HEK293 (cell line): ENCODE results near the gene TTC39C.

Source experiments
- CTCF ChIA-PET: fragments of 350-600 bp; formaldehyde crosslinking; extraction: SDS; loops from one replicate; lab custom pipeline; 2021; ENCODE audit warnings: antibody characterized with exemption; lab: Yijun Ruan, JAX
- POLR2A ChIA-PET: fragments of 300-600 bp; formaldehyde crosslinking; extraction: SDS; loops from one replicate; lab custom pipeline; 2020; ENCODE audit warnings: antibody characterized with exemption, inconsistent platforms; lab: Yijun Ruan, JAX
- H3K27ac ChIP-seq: fragments of 200-500 bp; sonication (Bioruptor generic); 2 replicates; pipeline ENCODE4 v1.5.1; 2014; ENCODE audit warnings: low read depth, low read length, control low read depth, inconsistent platforms; ENCODE audit errors: extremely low read depth
- H3K36me3 ChIP-seq, 2 experiments: fragments of 200-500 bp in 1 of 2; sonication (Bioruptor generic) in 1 of 2; 1 replicate in 1 of 2; 2 replicates in 1 of 2; pipeline ENCODE4 v1.5.1; 2014 to 2017; ENCODE audit warnings: inconsistent platforms in 2 of 2, low read length in 2 of 2; ENCODE audit not compliant: control insufficient read depth in 2 of 2, insufficient read depth in 1 of 2
- H3K4me1 ChIP-seq: fragments of 200-500 bp; sonication (Bioruptor generic); 2 replicates; pipeline ENCODE4 v1.5.1; 2014; ENCODE audit warnings: mild to moderate bottlenecking, low read length, inconsistent platforms; ENCODE audit not compliant: control insufficient read depth, insufficient read depth
- H3K4me3 ChIP-seq: 2 replicates; pipeline ENCODE4 v1.5.1; 2011; ENCODE audit warnings: low read depth, mild to moderate bottlenecking, control low read depth, low read length, moderate library complexity
- H3K9me3 ChIP-seq: fragments of 200-500 bp; sonication (Bioruptor generic); 2 replicates; pipeline ENCODE4 v1.5.1; 2014; ENCODE audit warnings: low read depth, low read length, inconsistent platforms; ENCODE audit not compliant: control insufficient read depth, insufficient read depth
- GFI1B ChIP-seq: fragments of 450-650 bp; formaldehyde crosslinking; IDR thresholded peaks from 2 replicates; pipeline ENCODE4 v1.5.1; 2016; ENCODE audit warnings: missing biosample characterization, missing genetic modification characterization
- KLF16 ChIP-seq: fragments of 450-650 bp; formaldehyde crosslinking; IDR thresholded peaks from 2 replicates; pipeline ENCODE4 v1.5.1; 2017; ENCODE audit warnings: missing biosample characterization, missing genetic modification characterization
- OSR2 ChIP-seq: fragments of 450-650 bp; formaldehyde crosslinking; IDR thresholded peaks from 2 replicates; pipeline ENCODE4 v1.5.1; 2016; ENCODE audit warnings: missing biosample characterization, missing genetic modification characterization
- SP3 ChIP-seq: fragments of 450-650 bp; formaldehyde crosslinking; IDR thresholded peaks from 2 replicates; pipeline ENCODE4 v1.5.1; 2016; ENCODE audit warnings: missing biosample characterization, missing genetic modification characterization
- YY2 ChIP-seq: fragments of 450-650 bp; formaldehyde crosslinking; IDR thresholded peaks from 2 replicates; pipeline ENCODE4 v1.5.1; 2016; ENCODE audit warnings: missing biosample characterization, missing genetic modification characterization
- ZBTB17 ChIP-seq: fragments of 450-650 bp; formaldehyde crosslinking; IDR thresholded peaks from 2 replicates; pipeline ENCODE4 v1.5.1; 2016; ENCODE audit warnings: missing biosample characterization, missing genetic modification characterization
- ZBTB8A ChIP-seq: fragments of 450-650 bp; formaldehyde crosslinking; IDR thresholded peaks from 2 replicates; pipeline ENCODE4 v1.5.1; 2016; ENCODE audit warnings: missing biosample characterization, missing genetic modification characterization
- ZFHX2 ChIP-seq: fragments of 450-650 bp; formaldehyde crosslinking; conservative IDR thresholded peaks from 2 replicates; pipeline ENCODE4 v1.5.1; 2016; ENCODE audit warnings: missing biosample characterization, missing genetic modification characterization
- ZFP37 ChIP-seq: fragments of 450-650 bp; formaldehyde crosslinking; IDR thresholded peaks from 2 replicates; pipeline ENCODE4 v1.5.1; 2016; ENCODE audit warnings: missing biosample characterization, missing genetic modification characterization
- ZNF132 ChIP-seq: fragments of 450-650 bp; formaldehyde crosslinking; IDR thresholded peaks from 2 replicates; pipeline ENCODE4 v1.5.1; 2017; ENCODE audit warnings: missing biosample characterization, missing genetic modification characterization, borderline replicate concordance
- ZNF138 ChIP-seq: fragments of 450-650 bp; formaldehyde crosslinking; IDR thresholded peaks from 2 replicates; pipeline ENCODE4 v1.5.1; 2016; ENCODE audit warnings: missing biosample characterization, missing genetic modification characterization, borderline replicate concordance
- ZNF423 ChIP-seq: fragments of 450-650 bp; formaldehyde crosslinking; IDR thresholded peaks from 2 replicates; pipeline ENCODE4 v1.5.1; 2016; ENCODE audit warnings: missing biosample characterization, missing genetic modification characterization
- ZNF433 ChIP-seq: fragments of 450-650 bp; formaldehyde crosslinking; IDR thresholded peaks from 2 replicates; pipeline ENCODE4 v1.5.1; 2016; ENCODE audit warnings: missing biosample characterization, missing genetic modification characterization, low read depth
- ZNF544 ChIP-seq: fragments of 450-650 bp; formaldehyde crosslinking; IDR thresholded peaks from 2 replicates; pipeline ENCODE4 v1.5.0; 2017; ENCODE audit warnings: missing biosample characterization, missing genetic modification characterization
- ZNF549 ChIP-seq: fragments of 450-650 bp; IDR thresholded peaks from 2 replicates; pipeline ENCODE4 v1.5.1; 2018; ENCODE audit warnings: missing biosample characterization, missing genetic modification characterization, mild to moderate bottlenecking, inconsistent platforms, moderate library complexity
- ZNF555 ChIP-seq: fragments of 450-650 bp; formaldehyde crosslinking; conservative IDR thresholded peaks from 2 replicates; pipeline ENCODE4 v1.5.1; 2017; ENCODE audit warnings: missing biosample characterization, mild to moderate bottlenecking, missing genetic modification characterization, inconsistent platforms
- ZNF561 ChIP-seq: fragments of 450-650 bp; IDR thresholded peaks from 2 replicates; pipeline ENCODE4 v1.5.1; 2018; ENCODE audit warnings: missing biosample characterization, missing genetic modification characterization, borderline replicate concordance
- ZNF776 ChIP-seq: fragments of 450-650 bp; formaldehyde crosslinking; IDR thresholded peaks from 2 replicates; pipeline ENCODE4 v1.5.0; 2017; ENCODE audit warnings: missing biosample characterization, missing genetic modification characterization, borderline replicate concordance
- ZNF777 ChIP-seq: fragments of 450-650 bp; formaldehyde crosslinking; IDR thresholded peaks from 2 replicates; pipeline ENCODE4 v1.5.1; 2017; ENCODE audit warnings: missing biosample characterization, missing genetic modification characterization, borderline replicate concordance
- ZNF791 ChIP-seq: fragments of 450-650 bp; formaldehyde crosslinking; IDR thresholded peaks from 2 replicates; pipeline ENCODE4 v1.5.1; 2016; ENCODE audit warnings: missing biosample characterization, missing genetic modification characterization
- ZSCAN16 ChIP-seq: fragments of 450-650 bp; formaldehyde crosslinking; IDR thresholded peaks from 2 replicates; pipeline ENCODE4 v1.5.1; 2016; ENCODE audit warnings: missing biosample characterization, missing genetic modification characterization
- TF ChIP-seq, protein P1 (sequence below): fragments of 450-650 bp; formaldehyde crosslinking; IDR thresholded peaks from 2 replicates; pipeline ENCODE4 v1.5.1; 2016; ENCODE audit warnings: missing biosample characterization, missing genetic modification characterization
- TF ChIP-seq, protein P2 (sequence below): fragments of 450-650 bp; formaldehyde crosslinking; optimal IDR thresholded peaks from 2 replicates; pipeline ENCODE3; 2016; ENCODE audit warnings: missing biosample characterization, mild to moderate bottlenecking, missing genetic modification characterization

Gene TTC39C

DNA sequence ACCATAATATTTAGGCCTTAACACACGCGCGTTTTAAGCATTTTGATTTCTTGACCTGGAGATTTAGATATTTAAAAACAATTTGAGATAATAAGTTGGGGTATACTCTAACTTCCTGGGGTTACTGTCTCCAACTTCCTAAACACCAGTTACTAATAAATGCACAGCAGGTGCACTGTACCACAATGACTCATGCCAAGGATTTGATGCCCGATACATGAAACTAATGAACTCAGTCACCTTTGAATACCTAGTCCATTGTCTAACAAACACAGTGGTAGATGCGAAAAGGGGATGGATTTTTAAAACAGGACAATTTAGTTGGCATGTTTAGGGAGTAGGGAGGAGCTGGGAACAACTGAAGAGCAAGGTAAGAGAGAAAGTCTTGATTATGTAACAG, 145.5 kb downstream of the TTC39C start:
- ChIA-PET POLR2A (no interaction called here), CTCF (interaction anchor here (0.6 to 2.3 kb wide), 2 partner anchors 17 to 37 kb away, joined by 3 to 12 read pairs; no protein-coding TSS in a partner anchor)
- Histone ChIP-seq H3K9me3 (no peaks in the 10 kb centered on the region), H3K36me3 (peaks cover 3 to 83% of the 10 kb centered on the region in 2 experiments), H3K4me1 (no peaks in the 10 kb centered on the region), H3K4me3 (no peak overlapping the region), H3K27ac (no peak overlapping the region)
- TF ChIP-seq ZFP37 (tag by site-specific recombination), result no peak
- TF ChIP-seq ZNF549 (tag by site-specific recombination), result peak; percentile 71

- Histone ChIP-seq H3K9me3 (no peaks in the 10 kb centered on the region), H3K27ac (no peak overlapping the region), H3K36me3 (peaks cover 3 to 82% of the 10 kb centered on the region in 2 experiments), H3K4me1 (no peaks in the 10 kb centered on the region), H3K4me3 (no peak overlapping the region)
- ChIA-PET CTCF (interaction anchor here (2.3 kb wide), 1 partner anchor 16 kb away, joined by 12 read pairs; no protein-coding TSS in a partner anchor), POLR2A (interaction anchor here (0.6 kb wide), 1 partner anchor 88 kb away, joined by 3 read pairs; no protein-coding TSS in a partner anchor)
- TF ChIP-seq SP3, result no peak
- no peak for TF ChIP-seq ZNF433
- TF ChIP-seq ZNF791 (tag by site-specific recombination), result no peak
- TF ChIP-seq ZNF132 (tag by site-specific recombination), result no peak
- TF ChIP-seq OSR2, result no peak
- no peak for TF ChIP-seq ZNF561 (tag by site-specific recombination)
- no peak for TF ChIP-seq ZNF423 (tag by site-specific recombination)
- TF ChIP-seq, protein P1, sequence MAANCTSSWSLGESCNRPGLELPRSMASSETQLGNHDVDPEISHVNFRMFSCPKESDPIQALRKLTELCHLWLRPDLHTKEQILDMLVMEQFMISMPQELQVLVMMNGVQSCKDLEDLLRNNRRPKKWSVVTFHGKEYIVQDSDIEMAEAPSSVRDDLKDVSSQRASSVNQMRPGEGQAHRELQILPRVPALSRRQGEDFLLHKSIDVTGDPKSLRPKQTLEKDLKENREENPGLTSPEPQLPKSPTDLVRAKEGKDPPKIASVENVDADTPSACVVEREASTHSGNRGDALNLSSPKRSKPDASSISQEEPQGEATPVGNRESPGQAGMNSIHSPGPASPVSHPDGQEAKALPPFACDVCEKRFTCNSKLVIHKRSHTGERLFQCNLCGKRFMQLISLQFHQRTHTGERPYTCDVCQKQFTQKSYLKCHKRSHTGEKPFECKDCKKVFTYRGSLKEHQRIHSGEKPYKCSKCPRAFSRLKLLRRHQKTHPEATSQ (tag by site-specific recombination), result no peak
- no peak for TF ChIP-seq YY2 (tag by site-specific recombination)
- TF ChIP-seq ZNF776, result no peak
- no peak for TF ChIP-seq ZNF544 (tag by site-specific recombination)
- no peak for TF ChIP-seq KLF16 (tag by site-specific recombination)
Observed at GRCh38 chr18:24161304-24161703, 146.8 kb downstream of the TTC39C start.

DNA sequence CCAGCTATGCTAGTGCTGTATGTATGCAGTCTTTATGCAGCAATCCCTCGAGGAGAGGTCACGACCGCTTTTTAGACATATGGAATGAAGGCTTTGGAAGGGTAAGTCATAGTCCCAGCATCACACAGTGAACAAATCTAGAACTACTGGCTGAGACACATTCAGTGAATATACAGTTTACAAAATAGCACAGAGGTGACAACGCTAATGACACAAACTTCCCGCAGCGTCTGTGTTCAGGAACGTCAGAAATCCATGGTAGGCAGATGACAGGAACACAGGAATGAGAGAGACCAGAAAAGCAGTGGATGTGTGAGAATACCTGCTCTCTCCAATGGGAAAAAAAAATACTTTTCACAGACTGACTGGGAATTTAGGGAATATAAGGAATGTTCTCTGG, 153.9 kb downstream of the TTC39C start:
- Histone ChIP-seq H3K36me3 (peaks cover 4 to 54% of the 10 kb centered on the region in 2 experiments), H3K4me1 (no peaks in the 10 kb centered on the region), H3K4me3 (no peak overlapping the region), H3K27ac (no peak overlapping the region), H3K9me3 (no peaks in the 10 kb centered on the region)
- POLR2A ChIA-PET, result no interaction called here
- TF ChIP-seq ZNF555 (tag by site-specific recombination), result no peak
- TF ChIP-seq ZNF138 (tag by site-specific recombination), result no peak
- TF ChIP-seq ZSCAN16 (tag by site-specific recombination), result no peak
- TF ChIP-seq GFI1B (tag by site-specific recombination), result no peak
- no peak for TF ChIP-seq ZNF777 (tag by site-specific recombination)
- TF ChIP-seq, protein P2, sequence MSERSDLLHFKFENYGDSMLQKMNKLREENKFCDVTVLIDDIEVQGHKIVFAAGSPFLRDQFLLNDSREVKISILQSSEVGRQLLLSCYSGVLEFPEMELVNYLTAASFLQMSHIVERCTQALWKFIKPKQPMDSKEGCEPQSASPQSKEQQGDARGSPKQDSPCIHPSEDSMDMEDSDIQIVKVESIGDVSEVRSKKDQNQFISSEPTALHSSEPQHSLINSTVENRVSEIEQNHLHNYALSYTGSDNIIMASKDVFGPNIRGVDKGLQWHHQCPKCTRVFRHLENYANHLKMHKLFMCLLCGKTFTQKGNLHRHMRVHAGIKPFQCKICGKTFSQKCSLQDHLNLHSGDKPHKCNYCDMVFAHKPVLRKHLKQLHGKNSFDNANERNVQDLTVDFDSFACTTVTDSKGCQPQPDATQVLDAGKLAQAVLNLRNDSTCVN (tag by site-specific recombination), result no peak
- TF ChIP-seq ZBTB8A (tag by site-specific recombination), result no peak
- no peak for TF ChIP-seq ZBTB17 (tag by site-specific recombination)
- no peak for TF ChIP-seq ZFHX2
- CTCF ChIA-PET, result interaction anchor here (0.6 to 1.1 kb wide), 3 partner anchors 20 to 238 kb away, joined by 3 to 4 read pairs (median 3); no protein-coding TSS in a partner anchor
